HS-5 (cell line): ENCODE measurements around the gene PTPRA.
"Not testable (repeated sequence)": the region's sequence is repeated elsewhere in the genome, so short reads cannot be mapped to it uniquely, and the experiment has no call there.

Experiments used
- DNase-seq: peaks from one replicate; pipeline ENCODE4 v3.0.0-alpha.2; 2012; ENCODE audit warnings: low read depth

The PTPRA gene

DNA sequence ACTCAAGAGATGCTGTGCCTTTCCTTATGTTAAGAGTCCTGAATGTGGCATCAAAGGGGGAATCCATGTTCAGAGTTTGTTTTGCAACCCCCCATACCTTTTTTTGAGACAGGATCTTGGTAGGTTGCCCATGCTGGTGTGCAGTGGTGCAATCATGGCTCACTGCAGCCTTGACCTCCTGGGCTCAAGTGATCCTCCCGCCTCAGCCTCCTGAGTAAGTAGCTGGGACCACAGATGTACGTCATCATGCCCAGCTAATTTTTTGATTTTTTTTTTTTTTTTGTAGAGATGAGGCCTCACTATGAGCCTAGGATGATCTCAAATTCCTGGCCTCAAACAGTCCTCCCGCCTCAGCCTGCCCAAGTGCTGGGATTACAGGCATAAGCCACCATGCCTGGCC, 16.5 kb downstream of the PTPRA start:
- DNase-seq: no peak

DNA sequence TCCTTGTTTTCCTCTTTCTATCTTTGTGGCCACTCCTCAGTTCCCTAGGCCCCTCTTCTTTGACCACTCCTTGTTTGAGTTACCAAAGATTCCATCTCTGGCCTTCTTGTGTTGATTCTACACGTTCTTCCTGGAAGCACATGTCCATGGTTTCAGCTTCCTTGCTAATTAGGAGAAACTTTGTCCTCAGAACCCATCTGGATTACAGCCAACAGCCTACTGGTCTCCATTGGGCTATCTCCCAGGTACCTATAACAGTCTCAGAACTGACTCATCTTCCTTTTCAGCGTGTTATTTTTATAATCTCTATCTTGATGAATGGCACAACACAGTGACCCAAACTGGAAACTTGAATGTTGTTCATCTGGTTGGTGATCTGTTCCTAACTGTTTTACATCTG, 17.5 kb downstream of the PTPRA start:
- DNase-seq: no peak

DNA sequence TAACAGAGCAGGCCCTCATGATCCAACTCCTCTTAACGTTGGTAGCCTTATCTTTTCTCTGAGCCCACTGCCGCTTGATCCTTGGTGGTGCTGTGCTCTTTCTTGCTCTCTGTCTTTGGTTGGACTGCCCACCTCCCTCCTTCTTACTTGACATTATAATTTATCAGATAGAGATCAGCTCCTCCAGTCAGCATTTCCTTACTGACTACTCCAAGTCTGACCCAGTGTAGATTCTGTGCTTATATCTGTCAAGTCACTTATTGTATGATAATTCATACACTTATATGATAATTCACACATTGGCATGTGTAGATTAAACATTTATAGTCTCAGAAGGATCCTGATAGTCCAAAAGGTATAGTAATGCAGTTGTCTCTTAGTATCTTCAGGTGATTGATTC, 18.1 kb downstream of the PTPRA start:
- DNase-seq: no peak

DNA sequence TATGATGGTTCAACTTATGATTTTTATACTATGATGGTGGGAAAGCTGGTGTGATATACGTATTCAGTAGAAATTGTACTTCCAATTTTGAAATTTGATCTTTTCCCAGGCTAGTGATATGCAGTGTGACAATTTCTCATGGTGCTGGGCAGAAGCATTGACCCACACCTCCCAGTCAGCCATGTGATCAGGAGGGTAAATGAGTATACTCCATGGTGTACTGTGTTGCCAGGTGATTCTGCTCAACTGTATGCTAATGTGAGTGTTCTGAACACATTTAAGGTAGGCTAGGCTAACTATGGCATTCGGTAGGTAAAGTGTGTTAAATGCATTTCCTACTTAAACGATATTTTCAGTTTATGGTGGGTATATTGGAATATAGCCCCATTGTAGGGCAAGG, 19.1 kb downstream of the PTPRA start:
- DNase-seq: no peak

DNA sequence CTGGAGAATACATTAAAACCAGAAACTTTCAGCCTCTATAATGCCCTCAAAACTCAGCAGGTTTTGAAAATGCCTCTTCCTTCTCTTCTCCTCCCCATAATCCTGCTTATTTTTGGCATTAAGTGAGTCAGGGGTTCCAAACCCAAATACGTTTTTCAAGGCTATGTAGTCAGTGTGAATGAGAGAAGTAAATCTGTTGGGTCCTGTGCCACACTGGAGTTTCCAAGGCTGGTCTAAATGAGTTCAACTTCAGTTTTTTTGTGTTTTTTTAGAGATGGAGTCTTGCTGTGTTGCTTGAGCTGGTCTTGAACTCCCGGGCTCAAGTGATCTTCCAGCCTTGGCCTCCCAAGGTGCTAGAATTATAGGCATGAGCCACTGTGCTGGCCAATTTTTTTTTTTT, 20.9 kb downstream of the PTPRA start:
- DNase-seq: no peak

DNA sequence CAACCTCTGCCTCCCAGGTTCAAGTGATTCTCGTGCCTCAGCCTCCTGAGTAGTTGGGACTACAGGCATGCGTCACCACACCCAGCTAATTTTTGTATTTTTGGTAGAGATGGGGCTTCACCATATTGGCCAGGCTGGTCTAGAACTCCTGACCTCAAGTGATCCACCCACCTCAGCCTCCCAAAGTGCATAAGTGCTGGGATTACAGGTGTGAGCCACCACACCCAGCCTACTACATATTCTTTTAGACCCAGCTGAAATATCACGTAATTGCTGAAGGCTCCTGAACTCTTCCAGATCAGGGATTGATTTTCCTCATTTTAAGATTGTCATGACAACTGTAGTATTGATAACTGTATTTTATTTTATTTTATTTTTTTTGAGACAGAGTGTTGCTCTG, 21.9 kb downstream of the PTPRA start:
- DNase-seq: not testable (repeated sequence)

DNA sequence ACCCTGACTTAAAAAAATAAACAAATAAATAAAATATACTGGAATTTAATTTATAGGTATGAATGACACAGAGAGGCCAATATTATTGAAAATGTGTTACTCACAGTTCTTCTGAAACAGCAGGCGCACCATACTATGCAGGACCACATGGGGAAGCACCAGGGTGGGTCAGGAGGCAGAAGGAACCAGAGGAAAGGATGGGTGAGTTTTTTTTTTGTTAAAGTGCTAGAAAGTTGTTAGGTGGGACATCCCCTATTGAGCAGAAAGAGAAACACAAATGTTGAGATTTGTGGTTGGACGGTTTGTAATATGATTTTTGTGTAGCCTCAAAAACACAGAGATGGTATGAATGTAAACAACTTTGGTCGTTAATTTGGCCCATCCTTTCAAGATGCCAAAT, 26.0 kb downstream of the PTPRA start:
- DNase-seq: no peak

DNA sequence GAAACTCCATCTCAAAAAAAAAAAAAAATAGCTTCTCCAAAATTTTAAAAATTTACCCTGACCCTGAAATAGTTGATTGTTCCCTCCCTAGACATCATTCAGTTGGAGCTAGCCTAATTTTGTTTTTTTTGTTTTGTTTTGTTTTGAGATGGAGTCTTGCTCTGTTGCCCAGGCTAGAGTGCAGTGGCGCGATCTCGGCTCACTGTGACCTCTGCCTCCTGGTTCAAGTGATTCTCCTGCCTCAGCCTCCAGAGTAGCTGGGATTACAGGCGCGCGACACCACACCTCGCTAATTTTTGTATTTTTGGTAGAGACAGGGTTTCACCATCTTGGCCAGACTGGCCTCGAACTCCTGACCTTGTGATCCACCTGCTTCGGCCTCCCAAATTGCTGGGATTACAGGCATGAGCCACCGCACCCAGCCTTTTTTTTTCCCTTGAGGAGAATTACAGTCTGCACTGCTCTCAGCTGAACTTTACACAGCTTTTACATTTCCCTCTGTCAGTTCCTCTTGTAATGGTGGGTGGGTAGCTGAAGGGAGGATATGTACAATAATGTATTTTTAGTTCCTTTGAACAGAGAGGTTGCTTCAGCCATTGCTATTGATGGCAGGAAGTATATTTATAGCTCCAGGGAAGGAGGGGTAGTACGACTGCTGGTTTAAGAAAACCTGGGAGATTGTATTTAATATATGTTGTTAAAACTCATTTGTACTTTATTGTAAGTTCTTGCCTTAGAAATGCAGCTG, 27.7 kb downstream of the PTPRA start:
- no peak for DNase-seq

DNA sequence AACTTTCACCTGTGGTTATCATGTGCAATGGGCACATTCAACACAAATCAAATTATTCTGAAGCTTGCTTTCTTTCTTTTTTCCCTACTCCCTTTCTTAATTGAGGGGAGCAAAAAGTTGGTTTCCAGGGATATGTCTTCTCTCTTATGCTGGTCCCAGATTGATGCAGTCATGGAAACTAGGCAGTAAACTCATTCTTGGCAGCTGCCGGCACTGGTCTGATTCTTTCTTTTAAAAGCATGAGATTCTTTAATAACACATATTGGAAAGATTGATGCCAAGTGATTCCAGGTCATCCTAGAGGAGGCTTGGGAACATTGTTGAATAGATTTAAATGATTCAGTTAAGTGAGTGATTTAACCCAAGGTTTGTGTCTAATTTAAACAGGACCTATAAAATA, 29.0 kb downstream of the PTPRA start:
- DNase-seq: no peak

DNA sequence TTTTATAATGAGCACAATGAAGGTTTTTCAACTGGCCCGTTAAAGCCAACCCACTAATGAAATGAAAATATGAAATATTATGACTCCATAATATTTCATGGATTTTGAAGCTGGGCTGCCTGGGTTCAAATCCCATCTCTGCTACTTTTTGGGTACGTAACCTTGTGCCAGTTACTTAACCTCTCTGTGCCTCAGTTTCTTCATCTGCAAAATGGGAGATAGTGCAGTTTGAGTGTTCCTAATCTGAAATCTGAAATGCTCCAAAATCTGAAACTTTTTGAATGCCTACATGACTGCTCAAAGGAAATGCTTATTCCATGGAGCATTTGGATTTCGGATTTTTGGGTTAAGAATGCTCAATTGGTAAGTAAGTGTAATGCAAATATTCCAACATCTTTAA, 29.5 kb downstream of the PTPRA start:
- no peak for DNase-seq

DNA sequence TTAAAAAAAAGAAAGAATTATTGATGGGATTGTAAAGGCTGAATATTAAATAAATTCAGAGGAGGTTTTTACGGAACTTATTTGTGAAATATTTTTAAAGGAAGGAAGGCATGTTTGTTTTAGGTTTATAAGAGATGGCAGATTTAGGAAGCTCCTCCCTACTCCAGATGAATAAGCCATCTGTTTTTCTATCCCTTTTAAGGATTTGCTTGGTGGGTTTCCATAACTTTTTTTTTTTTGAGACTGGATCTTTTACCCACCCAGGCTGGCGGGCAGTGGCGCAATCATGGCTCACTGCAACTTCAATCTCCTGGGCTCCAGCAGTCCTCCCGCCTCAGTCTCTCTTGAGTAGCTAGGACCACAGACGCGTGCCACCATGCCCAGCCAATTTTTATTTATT, 30.4 kb downstream of the PTPRA start:
- DNase-seq: no peak

DNA sequence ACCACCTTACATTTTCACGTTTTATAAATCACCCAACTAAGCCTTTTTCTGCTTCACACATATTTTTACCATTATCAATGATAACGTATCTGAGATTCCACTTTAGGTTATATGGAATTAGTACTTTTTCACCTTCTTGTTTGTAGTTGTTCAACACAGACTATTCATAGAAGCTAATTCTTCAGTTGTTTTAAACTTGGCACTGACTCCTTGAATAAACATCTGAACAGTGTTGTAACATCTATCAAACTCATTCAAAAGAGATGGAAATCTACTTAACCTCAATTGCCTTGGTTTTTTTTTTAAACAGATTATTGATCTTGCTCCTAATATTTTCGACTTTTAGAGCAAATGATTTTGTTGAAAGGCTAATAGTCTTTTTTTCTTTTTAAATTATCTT, 34.2 kb downstream of the PTPRA start:
- no peak for DNase-seq

DNA sequence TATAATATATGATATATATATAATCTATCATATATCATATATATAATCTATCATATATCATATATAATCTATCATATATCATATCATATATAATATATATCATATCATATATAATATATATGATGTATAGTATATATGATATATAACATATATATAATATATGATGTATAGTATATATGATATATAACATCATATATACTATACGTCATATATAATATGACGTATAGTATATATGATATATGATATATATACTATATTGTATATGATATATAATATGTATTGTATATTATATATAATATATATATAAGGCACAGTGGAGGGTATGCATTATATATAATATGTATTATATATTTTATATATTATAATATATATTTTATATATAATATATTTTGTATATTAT, 36.7 kb downstream of the PTPRA start:
- no peak for DNase-seq

DNA sequence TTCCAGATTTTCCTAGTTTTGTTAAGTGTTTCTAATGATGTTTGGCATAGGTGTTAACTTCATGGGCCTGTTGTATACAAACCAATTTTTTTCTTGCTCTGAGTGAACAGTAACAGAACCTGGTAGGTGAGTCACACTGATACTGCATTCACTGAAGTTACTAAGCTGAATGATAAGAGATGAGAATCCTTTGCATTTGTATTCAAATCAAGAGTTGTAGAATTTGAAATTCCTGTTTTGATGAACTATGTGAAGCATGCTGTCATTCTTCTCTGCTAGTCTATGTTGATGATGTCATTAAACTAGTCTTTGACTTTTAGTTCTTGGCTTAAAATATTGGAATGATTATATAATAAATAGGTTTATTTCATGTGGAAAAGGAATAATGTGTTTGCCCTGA, 37.9 kb downstream of the PTPRA start:
- no peak for DNase-seq

DNA sequence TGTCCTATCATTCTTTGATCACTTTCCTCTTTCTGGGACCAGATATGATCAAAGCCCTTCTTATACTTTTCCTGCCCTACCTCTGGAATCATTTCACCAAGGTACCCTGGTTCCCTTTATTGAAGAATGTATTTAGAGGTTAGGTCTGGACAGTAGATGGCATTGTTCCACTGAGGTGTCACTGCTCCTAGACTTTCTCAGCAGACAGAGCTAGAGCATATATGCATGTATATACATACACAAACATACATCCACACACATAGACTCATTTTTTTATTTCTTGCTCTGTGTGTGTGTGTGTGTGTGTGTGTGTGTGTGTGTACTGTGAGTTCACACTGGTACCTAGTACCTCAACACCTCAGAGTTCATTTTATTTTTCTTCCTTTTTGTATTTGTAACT, 40.9 kb downstream of the PTPRA start:
- DNase-seq: no peak

DNA sequence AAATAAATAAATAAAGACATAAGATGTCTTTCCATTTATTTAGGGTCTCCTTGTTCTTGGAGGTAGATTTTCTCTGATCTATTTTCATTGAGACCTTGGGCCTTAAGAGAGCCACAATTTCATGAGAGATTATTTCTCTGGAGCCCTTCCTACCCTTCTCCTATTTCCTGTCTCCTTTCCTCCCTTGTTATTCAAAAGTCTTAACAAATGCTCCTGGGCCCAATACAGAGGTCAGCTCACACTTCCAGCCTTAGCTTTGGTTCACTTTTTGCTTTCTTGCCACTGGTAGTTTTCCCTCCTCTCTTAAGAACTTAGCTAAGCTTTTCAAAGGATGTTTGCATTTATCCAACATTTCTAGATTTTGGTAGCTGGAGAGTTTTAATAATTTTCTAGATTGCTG, 44.0 kb downstream of the PTPRA start:
- DNase-seq: no peak

DNA sequence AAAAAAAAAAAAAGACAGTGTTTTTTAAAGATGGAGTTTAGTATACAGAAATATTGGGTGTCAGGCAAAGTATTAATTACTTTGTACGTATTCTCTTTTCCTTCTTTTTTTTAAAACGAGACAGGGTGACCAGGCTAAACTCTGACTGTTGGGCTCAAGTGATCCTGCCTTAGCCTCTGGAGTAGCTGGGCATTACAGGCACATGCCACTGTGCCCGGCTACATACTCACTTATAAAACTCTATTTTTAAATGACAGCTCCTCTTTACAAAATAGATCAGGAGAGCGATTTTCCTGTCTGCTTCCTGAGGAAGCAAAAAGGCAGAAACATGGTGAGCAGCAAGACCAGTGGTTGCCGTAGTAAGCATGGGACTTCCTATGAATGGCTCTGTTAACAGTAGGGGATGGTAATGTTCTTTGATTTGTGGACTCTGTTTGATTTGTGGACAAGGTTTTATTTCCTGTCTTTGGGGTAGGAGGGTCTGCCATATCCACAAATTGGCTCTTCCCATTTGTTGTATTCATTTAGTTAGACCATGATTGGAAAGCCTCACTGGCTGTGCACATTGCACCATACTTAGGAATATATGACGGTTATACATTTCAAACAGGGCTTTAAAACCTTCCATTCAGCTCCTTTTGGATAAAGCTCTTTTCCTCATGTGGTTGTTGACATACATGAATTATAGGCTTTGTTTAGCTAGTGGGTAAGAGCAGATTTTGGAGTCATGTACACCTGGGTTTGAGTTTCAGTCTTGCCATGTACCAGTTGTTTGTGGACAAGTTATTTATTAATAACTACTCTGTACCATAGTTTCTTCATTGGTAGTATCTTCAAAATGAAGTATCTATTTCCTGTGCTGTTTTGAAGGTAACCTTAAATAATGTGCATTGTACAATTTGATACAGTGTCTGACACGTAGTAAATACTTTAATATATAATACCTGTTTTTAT, 45.1 kb downstream of the PTPRA start:
- DNase-seq: no peak

DNA sequence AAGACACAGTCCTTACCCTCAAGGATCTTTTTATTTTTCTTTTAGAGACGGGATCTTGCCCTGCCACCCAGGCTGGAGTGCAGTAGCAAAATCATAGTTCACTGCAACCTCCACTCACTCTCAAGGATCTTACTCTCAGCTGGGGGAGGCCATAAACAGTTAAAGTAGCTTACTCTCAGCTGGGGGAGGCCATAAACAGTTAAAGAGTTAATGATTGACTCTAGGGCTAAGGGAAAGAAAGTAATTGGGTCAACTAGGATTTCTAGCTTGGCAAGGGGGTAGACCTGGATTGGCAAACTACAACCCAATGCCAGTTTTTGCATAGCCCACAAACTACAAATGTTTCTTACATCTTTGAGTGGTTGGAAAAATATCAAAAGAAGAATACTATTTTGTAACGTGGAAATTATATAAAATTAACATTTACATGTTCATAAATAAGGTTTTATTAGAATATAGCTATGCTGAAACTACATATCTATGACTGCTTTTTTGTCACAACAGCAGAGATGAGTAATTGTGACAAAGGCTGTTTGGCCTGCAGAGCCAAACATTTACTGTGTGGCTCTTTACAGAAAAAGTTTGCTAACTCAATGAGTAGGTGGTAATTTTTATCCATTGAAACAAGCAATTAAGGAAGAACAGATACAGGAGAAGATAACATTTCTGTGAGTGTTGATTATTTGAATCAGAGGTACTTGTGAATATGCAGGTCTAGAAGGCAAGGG, 46.4 kb downstream of the PTPRA start:
- DNase-seq: no peak

DNA sequence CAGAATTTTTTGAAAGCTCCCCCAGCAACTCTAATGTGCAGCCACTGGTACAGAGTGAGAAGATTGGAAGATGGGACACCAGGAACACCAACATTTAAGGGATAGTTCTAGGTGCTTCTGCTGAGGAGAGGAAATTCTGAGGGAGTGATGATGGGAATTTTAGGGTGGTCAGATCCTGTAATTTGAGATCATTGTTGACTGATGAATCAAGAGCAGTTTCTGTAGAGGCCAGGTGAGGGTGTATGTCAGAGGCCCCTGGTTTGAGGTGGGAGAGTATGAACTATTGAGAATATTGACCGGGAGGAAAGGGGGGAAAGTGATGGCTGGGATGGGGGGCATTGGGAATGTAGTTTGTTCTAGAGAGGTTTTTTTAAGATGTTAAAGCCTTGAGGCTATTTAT, 47.2 kb downstream of the PTPRA start:
- no peak for DNase-seq

DNA sequence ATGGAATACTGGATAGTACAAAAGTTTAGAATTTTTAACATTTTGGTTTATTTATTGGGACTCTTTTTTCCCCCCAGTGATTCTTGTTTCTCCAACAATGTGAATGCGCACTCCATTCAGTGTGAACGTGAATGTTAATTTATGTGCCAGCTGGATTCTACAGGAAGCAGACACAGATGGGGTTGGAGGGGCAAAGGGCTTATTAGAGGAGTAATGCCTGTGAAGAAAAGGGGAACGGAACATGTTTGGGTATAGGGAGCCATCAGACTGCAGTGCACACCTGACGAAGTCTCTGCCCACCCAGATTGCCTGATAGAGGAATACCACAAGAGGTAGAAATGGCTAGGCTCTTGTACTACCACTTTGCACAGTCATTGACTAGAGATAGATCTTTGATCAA, 48.2 kb downstream of the PTPRA start:
- no peak for DNase-seq

DNA sequence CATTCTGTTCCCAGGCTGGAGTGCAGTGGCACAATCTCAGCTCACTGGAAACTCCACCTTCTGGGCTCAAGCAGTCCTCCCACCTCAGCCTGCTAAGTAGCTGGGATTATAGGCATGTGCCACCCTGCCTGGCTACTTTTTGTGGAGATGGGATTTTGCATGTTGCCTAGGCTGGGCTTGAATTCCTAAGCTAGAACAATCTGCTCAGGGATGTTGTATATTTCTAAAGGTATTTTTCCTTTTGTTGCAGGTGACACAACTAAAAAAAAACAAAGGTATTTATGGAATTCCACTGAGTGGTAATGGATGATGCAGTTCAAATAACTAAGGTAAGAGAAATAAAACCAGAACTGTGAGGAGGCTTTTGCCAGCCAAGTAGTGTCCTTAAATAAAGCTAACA, 49.7 kb downstream of the PTPRA start:
- DNase-seq: no peak

DNA sequence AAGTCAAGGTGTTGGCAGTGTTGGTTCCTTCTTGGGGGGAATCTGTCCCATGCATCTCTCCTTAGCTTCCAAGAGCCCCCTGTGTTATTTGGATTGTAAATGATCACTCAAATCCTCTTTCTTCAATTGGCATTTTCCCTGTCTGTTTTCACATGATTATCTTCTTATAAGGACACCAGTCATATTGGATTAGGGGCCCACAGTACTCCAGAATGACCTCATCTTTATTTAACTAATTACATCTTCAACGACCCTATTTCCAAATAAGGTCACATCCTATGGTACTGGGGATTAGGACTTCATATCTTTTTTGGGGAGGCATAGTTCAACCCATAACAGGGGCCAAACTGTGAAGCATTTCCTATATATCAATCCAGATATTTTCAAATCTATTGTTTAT, 57.3 kb downstream of the PTPRA start:
- no peak for DNase-seq

DNA sequence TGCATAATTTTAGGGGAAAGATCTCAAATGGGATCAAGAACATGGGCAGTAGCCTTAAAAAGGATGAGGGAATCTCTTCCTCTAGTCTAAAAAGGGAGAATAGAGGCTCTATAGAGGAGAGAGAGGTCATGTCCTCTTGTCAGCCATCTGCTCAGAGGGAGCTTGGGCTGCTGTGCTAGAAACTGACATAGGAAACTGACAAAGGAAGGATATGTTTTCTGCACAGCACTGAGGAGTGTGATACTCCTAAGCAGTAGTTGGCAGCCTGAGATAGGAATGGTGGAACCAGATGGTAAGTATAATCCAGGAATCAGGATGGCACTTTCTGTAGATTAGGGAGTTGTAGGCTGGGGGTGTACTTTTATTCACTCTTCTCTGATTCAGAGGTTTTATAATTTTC, 59.2 kb downstream of the PTPRA start:
- DNase-seq: no peak
